Natural killer cell (primary cell): ENCODE measurements around the gene MAP1S. TPM values are rescaled to one million over a fixed set of nuclear protein-coding genes. Genes with fewer than 3 reads are reported as not detected.

ENCODE experiments used
- ATAC-seq, 3 donors: fragments of 150-1000 bp in 2 of 3; fragments of 200-7000 bp in 1 of 3; cut with Tn5 transposase; 1 replicate in 1 of 3; 2 replicates in 2 of 3; pipeline ENCODE4 v1.10.0; 2021; ENCODE audit warnings: mild to moderate bottlenecking in 2 of 3, moderate library complexity in 2 of 3
- DNase-seq, 2 donors: peaks; one replicate each; pipeline versions ENCODE4 v3.0.0 to v3.0.0-alpha.2; 2013 to 2021; ENCODE audit warnings: mixed read lengths in 1 of 2
- H3K27ac ChIP-seq: one replicate; pipeline ENCODE4 v1.5.1; 2013; ENCODE audit warnings: mild to moderate bottlenecking, low read length
- H3K27me3 ChIP-seq: one replicate; pipeline ENCODE4 v1.6.1; 2013; ENCODE audit warnings: low read length; ENCODE audit not compliant: control insufficient read depth, insufficient read depth
- H3K36me3 ChIP-seq: one replicate; pipeline ENCODE4 v1.6.1; 2013; ENCODE audit warnings: low read length; ENCODE audit not compliant: control insufficient read depth, insufficient read depth
- H3K4me1 ChIP-seq: one replicate; pipeline ENCODE4 v1.6.1; 2013; ENCODE audit warnings: low read length; ENCODE audit not compliant: control insufficient read depth, insufficient read depth
- H3K4me3 ChIP-seq: one replicate; pipeline ENCODE4 v1.5.1; 2013; ENCODE audit warnings: low read length
- H3K9me3 ChIP-seq: one replicate; pipeline ENCODE4 v1.6.1; 2013; ENCODE audit warnings: low read length; ENCODE audit not compliant: control insufficient read depth, insufficient read depth
- H3K27ac Mint-ChIP-seq, 2 donors: one replicate each; pipeline ENCODE4 v1.8.0; 2022; ENCODE audit warnings: mild to moderate bottlenecking in 2 of 2, mixed read lengths in 2 of 2, moderate library complexity in 1 of 2
- H3K27me3 Mint-ChIP-seq, 2 donors: one replicate each; pipeline ENCODE4 v1.8.0; 2022; ENCODE audit warnings: low read depth in 2 of 2, mixed read lengths in 2 of 2
- H3K36me3 Mint-ChIP-seq: one replicate; pipeline ENCODE4 v1.8.0; 2022; ENCODE audit warnings: mixed read lengths
- H3K4me1 Mint-ChIP-seq, 2 donors: one replicate each; pipeline ENCODE4 v1.8.0; 2022; ENCODE audit warnings: mixed read lengths in 2 of 2
- H3K4me3 Mint-ChIP-seq: one replicate; pipeline ENCODE4 v1.8.0; 2022; ENCODE audit warnings: mild to moderate bottlenecking, moderate library complexity, mixed read lengths
- H3K9me3 Mint-ChIP-seq, 2 donors: one replicate each; pipeline ENCODE4 v1.8.0; 2022; ENCODE audit warnings: mixed read lengths in 2 of 2
- CTCF ChIP-seq: fragments of 200-600 bp; IDR thresholded peaks from one replicate; pipeline ENCODE4 v1.8.0; 2022; ENCODE audit warnings: antibody characterized with exemption
- WGBS: methylation state at CpG from one replicate; pipeline ENCODE4 v1.1.7; 2013; ENCODE audit warnings: missing lambda C conversion rate; ENCODE audit not compliant: insufficient coverage; 5-methylcytosine and 5-hydroxymethylcytosine counted together
- intact Hi-C: fragments of 100-400 bp; cut with micrococcal nuclease; formaldehyde crosslinking; loops from one replicate; pipeline ENCODE4 v1.14.2; 2022
- total RNA-seq, 4 donors: library from RNA; stranded (reverse); fragments of 120-200 nt in 1 of 4; gene quantifications; one replicate each; pipeline versions ENCODE4 v1.2.3 to v1.2.4, GENCODE V29; 2013 to 2022

MAP1S gene
- total RNA-seq, 3 donors from 2014 or later (not counting 1 experiment from before 2014, with no cell fraction given), result 41.0 to 59.4 (median 45.8) TPM

- H3K36me3 Mint-ChIP-seq, result no peaks in the 10 kb centered on the region
- H3K4me3 Mint-ChIP-seq, result no peak overlapping the region
- Histone ChIP-seq H3K9me3 (no peaks in the 10 kb centered on the region), H3K4me1 (peaks cover 27% of the 10 kb centered on the region), H3K4me3 (no peak overlapping the region), H3K36me3 (no peaks in the 10 kb centered on the region), H3K27me3 (peaks cover 27% of the 10 kb centered on the region), H3K27ac (no peak overlapping the region)
- no peak for TF ChIP-seq CTCF
- no peak overlapping the region for H3K27ac Mint-ChIP-seq
- WGBS, result 80% methylated on average over 5 of the region's 5 CpGs
- peaks cover 22 to 38% of the 10 kb centered on the region in 2 donors for H3K4me1 Mint-ChIP-seq
- DNase-seq (no peak), ATAC-seq (no peak)
- no peaks in the 10 kb centered on the region for H3K9me3 Mint-ChIP-seq
- intact Hi-C loops, result no loop called here
- H3K27me3 Mint-ChIP-seq, result peaks cover 13 to 45% of the 10 kb centered on the region in 2 donors
Measured at GRCh38 chr19:17682273-17682672, 37.0 kb upstream of the MAP1S start.

GRCh38 chr19:17683078-17683477 lies 36.2 kb upstream of the MAP1S start:
- H3K27ac ChIP-seq, result no peak overlapping the region
- H3K4me1 ChIP-seq, result peaks cover 34% of the 10 kb centered on the region
- H3K27me3 ChIP-seq, result peaks cover 34% of the 10 kb centered on the region
- intact Hi-C loops, result no loop called here
- no peak overlapping the region for H3K4me3 ChIP-seq
- Mint-ChIP-seq H3K9me3 (no peaks in the 10 kb centered on the region), H3K27me3 (peaks cover 20 to 46% of the 10 kb centered on the region in 2 donors), H3K4me3 (no peak overlapping the region), H3K4me1 (peaks cover 27 to 44% of the 10 kb centered on the region in 2 donors), H3K27ac (no peak overlapping the region), H3K36me3 (no peaks in the 10 kb centered on the region)
- no peaks in the 10 kb centered on the region for H3K9me3 ChIP-seq
- H3K36me3 ChIP-seq, result no peaks in the 10 kb centered on the region
- DNase-seq, result no peak
- TF ChIP-seq CTCF, result no peak
- ATAC-seq, result no peak
- WGBS, result 84% methylated on average over 4 of the region's 4 CpGs

- H3K27me3 Mint-ChIP-seq, result peaks cover 20 to 48% of the 10 kb centered on the region in 2 donors
- no peak for ATAC-seq
- peaks cover 0 to 2% of the 10 kb centered on the region in 2 donors for H3K9me3 Mint-ChIP-seq
- Histone ChIP-seq H3K27me3 (peaks cover 43% of the 10 kb centered on the region), H3K4me3 (no peak overlapping the region), H3K9me3 (no peaks in the 10 kb centered on the region), H3K4me1 (peaks cover 34% of the 10 kb centered on the region), H3K27ac (no peak overlapping the region), H3K36me3 (no peaks in the 10 kb centered on the region)
- WGBS, result 83% methylated on average over 3 of the region's 4 CpGs
- no peak overlapping the region for H3K27ac Mint-ChIP-seq
- H3K4me3 Mint-ChIP-seq, result no peak overlapping the region
- DNase-seq, result no peak
- no peak for TF ChIP-seq CTCF
- intact Hi-C loops, result no loop called here
- peaks cover 27 to 44% of the 10 kb centered on the region in 2 donors for H3K4me1 Mint-ChIP-seq
- H3K36me3 Mint-ChIP-seq, result no peaks in the 10 kb centered on the region
Measured at GRCh38 chr19:17684256-17684655, 35.0 kb upstream of the MAP1S start.

- H3K36me3 ChIP-seq, result no peaks in the 10 kb centered on the region
- H3K27ac ChIP-seq, result no peak overlapping the region
- intact Hi-C loops, result no loop called here
- peaks cover 22 to 42% of the 10 kb centered on the region in 2 donors for H3K27me3 Mint-ChIP-seq
- H3K4me1 ChIP-seq, result peaks cover 21% of the 10 kb centered on the region
- peaks cover 38% of the 10 kb centered on the region for H3K27me3 ChIP-seq
- DNase-seq (no peak), ATAC-seq (no peak)
- 75% methylated on average over 12 of the region's 15 CpGs for WGBS
- peaks cover 0 to 2% of the 10 kb centered on the region in 2 donors for H3K9me3 Mint-ChIP-seq
- H3K4me3 ChIP-seq, result no peak overlapping the region
- no peak overlapping the region for H3K4me3 Mint-ChIP-seq
- peaks cover 15 to 32% of the 10 kb centered on the region in 2 donors for H3K4me1 Mint-ChIP-seq
- no peak for TF ChIP-seq CTCF
- no peaks in the 10 kb centered on the region for H3K9me3 ChIP-seq
- H3K27ac Mint-ChIP-seq, result no peak overlapping the region
- H3K36me3 Mint-ChIP-seq, result no peaks in the 10 kb centered on the region
Measured at GRCh38 chr19:17685451-17686022, 33.7 kb upstream of the MAP1S start.
